Erythroblast (primary cell): ENCODE data around the gene PTCH2.

Source experiments
- GATA1 ChIP-seq: IDR thresholded peaks from 2 replicates; pipeline ENCODE4 v1.6.1; 2011; ENCODE audit warnings: low read depth, mild to moderate bottlenecking, control low read depth, low read length, moderate library complexity
- POLR2A ChIP-seq: IDR thresholded peaks from 2 replicates; pipeline ENCODE4 v1.6.1; 2011; ENCODE audit warnings: mild to moderate bottlenecking, low read length

DNA sequence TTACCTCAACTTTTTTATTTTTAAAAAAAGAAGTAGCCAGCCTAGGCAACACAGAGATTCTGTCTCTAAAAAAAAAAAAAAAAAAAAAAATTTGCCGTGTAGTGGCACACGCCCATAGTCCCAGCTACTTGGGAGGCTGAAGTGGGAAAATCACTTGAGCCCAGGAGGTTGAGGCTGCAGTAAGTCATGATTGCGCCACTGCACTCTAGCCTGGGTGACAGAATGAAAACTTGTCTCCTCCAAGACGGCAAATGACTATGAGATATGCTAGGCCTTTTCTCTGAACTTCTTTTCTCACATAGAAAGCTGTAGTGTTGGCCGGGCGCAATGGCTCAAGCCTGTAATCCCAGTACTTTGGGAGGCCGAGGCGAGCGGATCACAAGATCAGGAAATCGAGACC lies 24.7 kb upstream of the PTCH2 start:
- TF ChIP-seq POLR2A (no peak), GATA1 (no peak)
